Muscle layer of colon (tissue), 2 donors: ENCODE results near the gene ASB16.
A peak's percentile ranks its signal among the peaks of the same experiment; 100 is the strongest.

ENCODE experiments used
- H3K27ac ChIP-seq: one replicate; pipeline ENCODE4 v1.7.0; 2013; ENCODE audit warnings: low read depth, mild to moderate bottlenecking, low read length, moderate library complexity
- H3K27me3 ChIP-seq, 2 donors: one replicate each; pipeline ENCODE4 v1.7.0; 2013; ENCODE audit warnings: low read length in 2 of 2, mild to moderate bottlenecking in 2 of 2; ENCODE audit not compliant: insufficient read depth in 2 of 2, control insufficient read depth in 1 of 2
- H3K36me3 ChIP-seq: one replicate; pipeline ENCODE4 v1.7.0; 2013; ENCODE audit warnings: mild to moderate bottlenecking, low read length; ENCODE audit not compliant: insufficient read depth
- H3K4me1 ChIP-seq: one replicate; pipeline ENCODE4 v1.7.0; 2013; ENCODE audit warnings: mild to moderate bottlenecking, low read length; ENCODE audit not compliant: insufficient read depth
- H3K4me3 ChIP-seq, 2 donors: one replicate each; pipeline ENCODE4 v1.7.0; 2013; ENCODE audit warnings: low read length in 2 of 2, low read depth in 1 of 2, mild to moderate bottlenecking in 1 of 2, moderate library complexity in 1 of 2
- H3K9ac ChIP-seq: one replicate; pipeline ENCODE4 v1.7.0; 2013; ENCODE audit warnings: low read length
- H3K9me3 ChIP-seq: one replicate; pipeline ENCODE4 v1.7.0; 2013; ENCODE audit warnings: mild to moderate bottlenecking, low read length
- donor health status: abdominal sarcoma.
- donor health status: Adenocarcinoma of cecum.

Gene ASB16

GRCh38 chr17:44152875-44153274 is 17.6 kb upstream of the ASB16 start:
- no peak overlapping the region for H3K27ac ChIP-seq
- no peaks in the 10 kb centered on the region for H3K36me3 ChIP-seq
- H3K9me3 ChIP-seq: no peaks in the 10 kb centered on the region
- H3K4me3 ChIP-seq: no peak overlapping the region
- no peaks in the 10 kb centered on the region for H3K27me3 ChIP-seq
- no peak overlapping the region for H3K9ac ChIP-seq
- no peaks in the 10 kb centered on the region for H3K4me1 ChIP-seq

GRCh38 chr17:44155488-44155887 is 15.0 kb upstream of the ASB16 start:
- H3K4me3 ChIP-seq: no peak overlapping the region

DNA sequence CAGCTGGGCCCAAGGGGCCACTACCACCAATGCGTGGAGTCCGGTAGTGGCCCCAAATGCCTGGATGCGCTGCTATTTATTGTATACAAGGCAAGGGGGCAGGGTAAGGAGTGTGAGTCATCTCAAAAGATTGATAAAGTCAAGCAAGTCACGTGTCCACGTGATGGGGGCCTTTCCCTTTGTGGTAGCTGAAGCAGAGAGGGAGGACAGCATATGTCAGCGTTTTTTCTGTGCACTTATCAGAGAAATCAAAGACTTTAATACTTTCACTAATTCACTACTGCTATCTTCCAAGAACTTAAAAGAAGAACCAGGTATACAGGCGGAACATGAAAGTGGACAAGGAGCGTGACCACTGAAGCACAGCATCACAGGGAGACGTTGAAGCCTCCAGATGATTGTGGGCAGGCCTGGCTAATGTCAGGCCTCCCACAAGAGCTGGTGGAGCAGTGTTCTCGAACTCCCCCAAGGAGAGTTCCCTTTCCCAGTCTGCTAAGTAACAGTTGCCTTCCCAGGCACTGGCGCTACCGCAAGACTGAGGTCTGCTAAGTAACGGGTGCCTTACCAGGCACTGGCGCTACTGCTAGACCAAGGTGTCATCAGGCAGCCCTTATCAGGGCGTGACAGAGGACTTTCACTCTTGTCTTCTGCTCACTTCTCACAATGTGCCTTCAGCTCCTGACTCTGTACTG is 10.8 kb upstream of the ASB16 start:
- no peaks in the 10 kb centered on the region for H3K36me3 ChIP-seq
- no peak overlapping the region for H3K4me3 ChIP-seq
- no peaks in the 10 kb centered on the region for H3K27me3 ChIP-seq
- no peak overlapping the region for H3K27ac ChIP-seq
- H3K4me1 ChIP-seq: no peaks in the 10 kb centered on the region
- H3K9ac ChIP-seq: no peak overlapping the region
- H3K9me3 ChIP-seq: no peaks in the 10 kb centered on the region

More at GRCh38 chr17:44155488-44155887, 15.0 kb upstream of the ASB16 start:
- Histone ChIP-seq H3K36me3 (no peaks in the 10 kb centered on the region), H3K4me1 (no peaks in the 10 kb centered on the region), H3K27me3 (no peaks in the 10 kb centered on the region), H3K9me3 (no peaks in the 10 kb centered on the region), H3K9ac (no peak overlapping the region), H3K27ac (no peak overlapping the region)

DNA sequence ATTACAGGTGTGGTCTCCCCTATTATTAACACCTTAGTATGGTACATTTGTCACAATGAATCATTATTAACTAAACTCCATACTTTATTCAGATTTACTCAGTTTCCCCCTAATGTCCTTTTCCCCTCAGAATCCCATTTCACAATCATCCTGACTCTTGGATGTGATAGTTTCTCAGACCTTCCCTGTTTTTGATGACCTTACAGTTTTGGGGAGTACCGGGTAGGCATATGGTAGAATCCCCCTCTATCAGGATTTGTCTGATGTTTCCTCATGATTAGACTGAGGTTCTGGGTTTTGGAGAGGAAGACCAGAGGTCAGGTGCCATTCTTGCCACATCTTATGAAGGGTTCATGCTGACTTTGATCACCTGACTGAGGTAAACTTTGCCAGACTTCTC is 6.0 kb upstream of the ASB16 start:
- peaks cover 8% of the 10 kb centered on the region for H3K4me1 ChIP-seq
- no peak overlapping the region for H3K9ac ChIP-seq
- H3K27me3 ChIP-seq: no peaks in the 10 kb centered on the region
- no peak overlapping the region for H3K27ac ChIP-seq
- H3K9me3 ChIP-seq: no peaks in the 10 kb centered on the region
- H3K4me3 ChIP-seq: no peak overlapping the region
- H3K36me3 ChIP-seq: no peaks in the 10 kb centered on the region

- Histone ChIP-seq H3K27ac (no peak overlapping the region), H3K9me3 (no peaks in the 10 kb centered on the region), H3K9ac (no peak overlapping the region), H3K4me1 (peaks cover 16% of the 10 kb centered on the region), H3K36me3 (no peaks in the 10 kb centered on the region), H3K4me3 (no peak overlapping the region), H3K27me3 (no peaks in the 10 kb centered on the region)
These were observed 3.2 kb upstream of the ASB16 start for GRCh38 chr17:44167181-44167861.

GRCh38 chr17:44170135-44170498 is 387 bp upstream of the ASB16 start:
- Histone ChIP-seq H3K27me3 (no peaks in the 10 kb centered on the region), H3K36me3 (no peaks in the 10 kb centered on the region), H3K4me3 (peak overlapping the region in 1 of 2 donors; percentile 60), H3K9ac (no peak overlapping the region), H3K4me1 (peaks cover 16% of the 10 kb centered on the region), H3K27ac (peak overlapping the region; percentile 35), H3K9me3 (no peaks in the 10 kb centered on the region)

GRCh38 chr17:44171931-44172455 is 1.5 kb downstream of the ASB16 start:
- Histone ChIP-seq H3K9me3 (no peaks in the 10 kb centered on the region), H3K9ac (no peak overlapping the region), H3K27me3 (no peaks in the 10 kb centered on the region), H3K36me3 (no peaks in the 10 kb centered on the region), H3K4me1 (peaks cover 16% of the 10 kb centered on the region), H3K4me3 (no peak overlapping the region), H3K27ac (no peak overlapping the region)

DNA sequence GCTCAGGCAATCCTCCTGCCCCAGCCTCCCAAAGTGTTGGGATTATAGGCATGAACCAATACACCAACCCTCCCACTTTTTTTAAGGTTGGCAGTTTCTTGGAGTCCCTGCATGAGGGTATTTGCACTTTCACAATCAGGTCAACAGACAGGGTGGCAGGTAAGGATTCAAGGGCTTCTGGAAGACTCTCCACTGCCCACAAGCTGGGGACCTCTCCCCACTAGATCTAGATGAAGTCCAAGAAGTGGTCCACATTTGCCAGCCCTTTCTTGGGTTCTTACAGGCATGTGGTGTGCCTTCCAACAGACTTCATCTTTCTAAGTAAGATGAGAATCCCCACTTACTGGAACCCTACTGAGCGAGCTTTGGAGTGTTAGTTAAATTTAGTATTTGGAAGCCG is 3.9 kb downstream of the ASB16 start:
- Histone ChIP-seq H3K9me3 (no peaks in the 10 kb centered on the region), H3K4me1 (peaks cover 8% of the 10 kb centered on the region), H3K36me3 (peaks cover 4% of the 10 kb centered on the region), H3K27ac (no peak overlapping the region), H3K4me3 (no peak overlapping the region), H3K27me3 (no peaks in the 10 kb centered on the region), H3K9ac (no peak overlapping the region)

- H3K4me1 ChIP-seq: no peaks in the 10 kb centered on the region
- no peaks in the 10 kb centered on the region for H3K27me3 ChIP-seq
- H3K36me3 ChIP-seq: peaks cover 4% of the 10 kb centered on the region
- H3K27ac ChIP-seq: no peak overlapping the region
- H3K9me3 ChIP-seq: no peaks in the 10 kb centered on the region
- no peak overlapping the region for H3K9ac ChIP-seq
- no peak overlapping the region for H3K4me3 ChIP-seq
These were observed 5.8 kb downstream of the ASB16 start for GRCh38 chr17:44176257-44176656.

DNA sequence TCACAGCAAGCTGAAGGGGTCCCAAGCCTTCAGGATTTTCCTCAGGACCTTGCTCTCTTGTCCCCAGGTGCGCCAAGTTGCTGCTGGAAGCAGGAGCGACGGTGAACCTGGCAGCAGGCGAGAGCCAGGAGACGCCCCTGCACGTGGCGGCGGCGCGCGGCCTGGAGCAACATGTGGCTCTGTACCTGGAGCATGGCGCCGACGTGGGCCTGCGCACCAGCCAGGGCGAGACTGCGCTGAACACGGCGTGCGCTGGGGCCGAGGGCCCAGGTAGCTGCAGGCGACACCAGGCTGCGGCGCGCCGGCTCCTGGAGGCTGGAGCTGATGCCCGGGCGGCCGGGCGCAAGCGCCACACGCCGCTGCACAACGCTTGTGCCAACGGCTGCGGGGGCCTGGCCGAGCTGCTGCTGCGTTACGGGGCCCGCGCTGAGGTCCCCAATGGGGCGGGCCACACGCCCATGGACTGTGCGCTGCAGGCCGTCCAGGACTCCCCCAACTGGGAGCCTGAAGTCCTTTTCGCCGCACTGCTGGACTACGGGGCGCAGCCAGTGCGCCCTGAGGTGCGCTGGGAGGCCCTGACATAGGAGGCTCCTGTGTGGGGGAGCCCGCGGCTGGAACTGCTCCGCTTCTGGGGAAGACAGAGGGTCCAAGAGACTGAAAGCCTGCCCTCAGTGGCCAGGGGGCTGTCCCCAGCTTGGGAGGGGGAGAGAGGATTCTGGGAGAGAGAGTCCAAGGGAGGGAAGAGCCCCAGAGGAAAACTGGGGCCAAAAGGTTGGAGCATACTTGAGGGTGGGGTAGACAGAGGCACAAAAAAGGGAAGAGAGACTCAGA is 6.4 kb downstream of the ASB16 start:
- peaks cover 8% of the 10 kb centered on the region for H3K36me3 ChIP-seq
- H3K27ac ChIP-seq: no peak overlapping the region
- no peak overlapping the region for H3K4me3 ChIP-seq
- H3K4me1 ChIP-seq: no peaks in the 10 kb centered on the region
- no peak overlapping the region for H3K9ac ChIP-seq
- H3K27me3 ChIP-seq: no peaks in the 10 kb centered on the region
- no peaks in the 10 kb centered on the region for H3K9me3 ChIP-seq

DNA sequence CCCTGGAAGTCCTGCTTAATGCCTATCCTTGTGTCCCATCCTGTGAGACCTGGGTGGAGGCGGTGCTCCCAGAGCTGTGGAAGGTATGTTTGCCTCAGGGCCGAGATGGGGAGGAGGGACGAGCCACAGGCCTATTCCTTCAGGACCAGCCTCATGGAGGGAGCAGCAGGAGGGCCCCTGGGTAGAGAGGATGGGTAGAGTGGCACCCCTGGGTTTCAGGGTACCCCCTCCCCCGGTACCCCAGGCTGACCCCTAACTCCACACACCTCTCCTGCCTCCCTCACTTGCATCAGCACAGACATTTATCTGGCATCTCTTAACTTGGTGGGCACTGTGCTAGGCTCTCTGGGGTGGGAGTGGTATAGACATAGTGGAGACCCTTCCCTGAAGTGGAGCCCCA is 7.1 kb downstream of the ASB16 start:
- Histone ChIP-seq H3K9ac (no peak overlapping the region), H3K36me3 (peaks cover 10% of the 10 kb centered on the region), H3K4me1 (no peaks in the 10 kb centered on the region), H3K27me3 (no peaks in the 10 kb centered on the region), H3K27ac (no peak overlapping the region), H3K9me3 (no peaks in the 10 kb centered on the region), H3K4me3 (no peak overlapping the region)
